NCI-H82 (cell line): ENCODE data around the gene MBD5.

ENCODE experiments used
- DNase-seq: peaks from one replicate; lab custom pipeline; 2025; lab: John Stamatoyannopoulos, UW

MBD5 gene

DNA sequence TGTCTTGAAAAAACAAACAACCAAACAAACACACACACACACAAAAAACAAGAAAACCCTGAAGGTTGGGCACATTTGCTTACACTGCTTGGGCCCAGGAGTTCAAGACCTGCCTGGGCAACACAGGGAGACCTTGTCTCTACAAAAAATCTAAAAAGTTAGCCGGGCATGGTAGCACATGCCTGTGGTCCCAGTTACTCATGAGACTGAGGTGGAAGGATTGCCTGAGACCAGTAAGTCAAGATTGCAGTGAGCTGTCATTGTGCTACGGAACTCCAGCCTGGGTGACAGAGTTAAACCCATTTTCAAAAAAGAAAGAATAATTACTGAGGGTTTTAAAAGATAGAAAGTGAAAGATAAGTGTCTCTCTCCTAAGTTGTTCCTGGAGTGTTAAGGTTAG is 103.4 kb downstream of the MBD5 start:
- no peak for DNase-seq

DNA sequence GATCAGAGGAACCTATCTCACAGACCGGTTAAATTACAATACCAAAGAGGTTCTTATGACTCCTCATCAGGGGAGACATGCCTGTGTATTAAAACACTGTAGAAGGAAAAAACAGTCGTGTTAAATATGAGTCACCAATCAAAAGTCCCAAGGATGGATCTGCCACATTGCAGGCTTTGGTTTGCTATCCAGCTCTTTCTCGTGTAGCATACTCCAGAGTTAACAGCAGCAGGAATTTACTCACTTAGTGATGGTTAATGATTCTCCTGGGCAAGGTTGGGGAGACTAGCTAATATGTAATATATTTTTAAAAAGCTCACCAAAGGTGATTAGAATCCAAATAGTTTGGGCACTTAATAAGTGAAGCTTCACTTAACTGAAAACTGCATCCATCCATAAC is 109.7 kb downstream of the MBD5 start:
- DNase-seq = no peak

DNA sequence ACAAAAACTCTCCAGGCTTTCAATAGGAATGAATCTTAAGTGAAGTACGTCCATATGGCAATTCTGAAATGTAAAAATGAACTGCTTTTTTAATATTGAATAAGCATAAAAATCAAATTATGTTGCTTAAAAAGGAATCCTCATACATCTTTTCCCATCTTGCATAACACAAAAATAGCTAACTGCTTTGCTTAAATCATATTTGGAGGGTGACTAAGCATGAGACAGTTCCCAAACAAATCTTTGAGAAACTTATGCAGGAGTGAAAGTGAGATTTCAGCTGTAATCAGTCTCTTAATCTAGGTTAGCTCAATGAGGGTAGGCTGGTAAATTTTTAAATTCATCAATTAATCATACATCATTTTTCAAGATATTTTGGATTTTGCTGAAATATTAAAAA is 111.5 kb downstream of the MBD5 start:
- no peak for DNase-seq

DNA sequence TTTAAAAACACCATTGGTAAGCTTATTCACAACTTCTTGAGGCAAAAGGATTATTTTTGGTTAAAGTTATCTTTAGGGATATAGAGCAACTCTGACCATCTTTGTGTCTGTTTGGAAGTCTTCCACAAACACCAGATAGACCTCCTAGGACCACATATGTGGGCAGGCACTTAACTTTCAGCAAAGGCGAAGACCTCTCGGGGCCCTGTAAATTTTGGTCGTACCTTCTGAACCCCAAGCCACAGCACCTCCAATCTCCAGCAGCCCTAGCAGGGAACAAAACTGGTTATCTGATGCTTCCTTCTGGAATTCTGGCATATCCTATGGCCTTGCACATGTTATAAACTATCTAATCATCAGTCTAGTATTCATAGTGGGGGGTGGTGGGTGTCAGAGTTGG is 114.8 kb downstream of the MBD5 start:
- no peak for DNase-seq

DNA sequence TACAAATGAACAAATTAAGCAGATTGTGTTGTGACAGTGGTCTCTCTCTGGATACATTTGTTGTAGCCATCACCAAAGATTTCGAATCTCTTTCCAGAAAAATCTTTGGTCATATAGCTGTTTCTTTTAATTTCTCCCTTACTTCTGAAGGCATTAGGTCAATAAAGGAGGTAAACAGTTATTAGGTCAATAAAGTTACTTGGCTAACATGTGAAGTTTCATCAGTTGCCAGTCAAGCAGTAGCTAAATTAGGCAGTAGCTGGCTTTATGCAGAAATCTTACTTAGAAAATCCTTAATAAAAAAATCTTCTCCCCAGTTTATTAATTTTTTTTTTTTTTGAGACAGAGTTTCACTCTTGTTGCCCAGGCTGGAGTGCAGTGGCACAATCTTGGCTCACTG is 115.5 kb downstream of the MBD5 start:
- no peak for DNase-seq

DNA sequence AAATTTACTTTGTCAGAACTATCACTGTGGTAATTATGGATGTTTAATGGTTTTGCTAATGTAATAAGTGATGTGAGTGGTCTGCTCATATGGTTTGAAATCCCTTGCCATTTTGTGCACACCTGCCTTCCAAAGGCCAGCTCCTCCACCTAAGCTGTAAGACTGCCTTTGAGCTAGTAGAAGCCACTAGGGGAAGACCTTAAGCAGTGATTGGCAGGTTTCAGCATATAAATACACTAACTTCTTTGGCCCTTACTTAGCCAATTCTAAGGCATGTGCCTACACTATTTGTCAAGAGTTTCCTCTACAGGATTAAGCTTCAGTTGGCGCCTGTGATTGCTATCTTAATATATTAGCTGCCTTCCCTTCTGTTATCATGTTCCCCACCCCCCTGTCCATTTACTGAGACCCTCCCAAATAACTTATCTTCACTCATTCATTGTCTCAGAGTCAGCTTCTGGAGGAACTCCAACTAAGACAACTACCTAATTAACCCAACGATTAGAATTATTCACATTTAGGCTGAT is 141.1 kb downstream of the MBD5 start:
- peak; percentile 57 for DNase-seq

DNA sequence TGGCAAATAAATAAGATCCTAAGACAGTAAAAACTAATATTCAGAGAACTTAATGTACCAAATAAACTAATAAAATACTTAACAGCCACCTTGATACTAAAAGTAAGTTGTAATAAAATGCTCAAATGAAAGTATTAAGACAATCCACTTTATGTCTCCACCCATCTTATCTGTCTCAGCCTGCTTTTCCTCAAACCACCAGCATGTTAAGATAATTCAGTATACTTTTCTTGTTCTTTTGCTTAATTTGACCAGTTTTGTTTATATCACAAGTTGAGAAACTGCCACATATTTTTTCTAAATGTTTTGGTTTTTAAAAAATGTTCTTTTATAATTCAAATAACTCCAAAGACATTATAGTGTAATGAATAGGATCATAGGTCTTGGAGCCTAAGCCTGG is 142.0 kb downstream of the MBD5 start:
- no peak for DNase-seq

DNA sequence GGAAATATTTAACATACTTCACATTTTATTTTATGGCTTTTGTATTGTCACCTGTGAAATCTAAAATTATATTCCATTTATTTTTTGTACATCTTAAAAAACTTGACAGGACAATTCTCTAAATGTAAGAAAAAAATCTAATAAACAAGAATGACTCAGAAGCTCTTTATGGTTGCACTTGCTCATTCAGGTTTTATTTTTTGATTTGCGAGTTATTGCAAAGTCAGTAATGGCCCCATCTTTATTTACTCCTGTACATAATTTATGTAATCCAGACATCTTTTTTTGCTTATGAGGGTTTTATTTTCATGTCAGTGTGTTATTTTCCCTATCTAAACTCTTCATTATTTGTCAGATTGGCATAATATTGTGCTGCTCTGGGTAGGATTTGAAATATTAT is 145.1 kb downstream of the MBD5 start:
- no peak for DNase-seq

DNA sequence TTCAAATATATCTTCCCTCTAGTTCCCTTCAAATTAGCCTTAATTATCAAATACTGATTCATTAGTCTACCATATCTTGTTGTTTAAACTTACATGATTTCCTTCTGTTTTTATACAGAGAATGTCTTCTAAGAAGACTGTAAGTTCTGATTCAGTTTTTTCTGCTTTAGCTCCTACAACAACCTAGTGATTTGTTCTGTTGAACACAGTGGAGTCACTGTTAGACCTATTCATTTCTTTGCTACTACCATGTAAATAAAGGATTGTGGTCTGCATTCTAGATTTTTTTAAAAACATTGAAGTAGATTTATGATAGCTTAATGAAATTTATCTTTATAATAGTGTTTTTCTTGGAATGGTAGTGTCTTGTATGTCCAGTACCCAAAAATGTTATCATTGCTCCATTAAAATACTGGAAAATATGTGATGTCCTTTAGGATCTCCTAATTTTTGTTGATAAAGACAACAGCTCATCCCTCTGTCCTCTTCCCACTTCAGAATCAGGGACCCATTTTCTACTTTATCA is 146.4 kb downstream of the MBD5 start:
- DNase-seq = no peak

DNA sequence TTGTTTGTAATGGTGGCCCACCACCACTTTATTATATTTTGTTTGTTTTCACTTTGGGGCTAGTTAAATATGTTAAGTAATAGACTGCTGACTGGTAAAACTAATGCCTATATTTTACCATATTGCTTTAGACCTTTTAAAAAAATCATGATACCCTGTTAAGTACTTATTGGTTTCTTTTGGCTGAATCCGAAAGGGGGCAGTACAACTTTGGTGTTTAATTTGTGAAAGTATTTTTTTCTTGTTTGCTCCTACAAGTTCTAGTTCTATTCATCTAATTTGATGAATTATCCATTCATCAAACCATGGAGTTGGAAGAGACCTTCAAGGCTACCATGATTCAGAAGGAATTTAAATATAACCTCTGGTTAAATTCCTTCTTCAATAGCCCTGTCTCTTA is 147.0 kb downstream of the MBD5 start:
- DNase-seq = no peak

DNA sequence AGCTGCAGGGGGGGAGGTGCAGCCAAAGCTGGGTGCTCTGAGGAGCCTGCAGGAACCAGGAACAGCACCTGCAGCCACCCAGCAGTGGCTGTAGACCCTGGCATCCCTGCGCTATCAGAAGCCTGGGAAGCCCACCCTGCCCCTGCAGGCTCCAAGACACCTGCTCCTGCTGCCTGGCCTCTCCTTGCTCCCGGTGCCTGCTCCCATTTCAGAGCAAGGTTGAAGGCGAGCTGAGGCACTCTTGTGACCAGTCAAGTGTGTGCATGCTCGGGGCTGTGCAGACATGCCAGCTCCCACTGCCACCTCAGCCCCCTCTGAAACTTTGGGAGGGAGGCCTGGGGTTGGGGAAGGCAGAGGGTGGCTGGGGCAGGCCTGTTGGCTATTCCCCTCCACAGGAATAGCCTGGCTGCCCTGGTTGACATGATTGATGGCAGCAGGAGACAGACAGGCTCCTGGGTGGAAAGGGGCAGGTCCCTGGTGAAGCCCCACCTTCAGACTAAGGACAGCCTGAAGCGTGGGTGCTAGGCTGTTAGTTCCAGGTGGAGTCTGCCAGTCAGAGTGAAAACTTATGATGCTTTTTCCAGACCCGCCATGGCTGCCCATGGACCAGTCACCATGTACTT is 151.4 kb downstream of the MBD5 start:
- no peak for DNase-seq

DNA sequence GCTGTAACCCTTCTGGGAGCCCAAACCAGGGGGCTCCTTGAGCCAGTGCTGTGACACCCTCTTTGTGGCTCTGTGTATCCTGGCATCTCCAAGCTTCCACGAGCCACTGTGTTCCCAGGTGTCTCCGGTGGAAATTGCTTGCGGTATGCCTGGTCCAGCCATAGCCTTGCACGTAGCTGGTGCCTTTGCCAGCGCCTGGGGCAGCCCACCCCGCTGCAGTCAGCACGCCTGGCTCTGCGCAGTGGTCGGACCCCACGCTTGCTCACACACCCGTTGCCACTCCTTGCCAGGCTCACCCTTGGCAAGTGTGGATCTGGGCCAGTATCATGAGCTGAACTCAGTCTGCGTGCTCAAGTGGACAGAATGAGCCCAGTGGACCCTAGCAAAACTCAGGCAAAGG is 152.3 kb downstream of the MBD5 start:
- DNase-seq = no peak

DNA sequence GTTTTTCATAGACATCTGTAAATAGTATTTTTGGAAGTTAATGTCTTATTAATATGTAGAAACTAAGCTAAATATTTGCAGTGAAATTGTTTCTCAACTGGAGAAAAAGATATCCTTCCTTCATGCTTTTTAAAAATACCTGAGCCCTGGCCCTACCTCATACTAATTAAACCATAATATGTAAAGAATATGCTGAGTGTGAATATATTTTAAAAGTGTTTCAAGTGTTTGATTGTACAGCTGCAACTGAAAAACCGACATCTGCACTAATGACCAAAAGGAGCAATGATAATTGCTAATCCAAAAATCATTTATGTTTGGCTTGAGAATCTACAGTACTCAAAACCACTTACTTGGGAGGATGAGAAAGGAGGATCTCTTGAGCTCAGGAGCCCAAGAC is 156.7 kb downstream of the MBD5 start:
- no peak for DNase-seq

DNA sequence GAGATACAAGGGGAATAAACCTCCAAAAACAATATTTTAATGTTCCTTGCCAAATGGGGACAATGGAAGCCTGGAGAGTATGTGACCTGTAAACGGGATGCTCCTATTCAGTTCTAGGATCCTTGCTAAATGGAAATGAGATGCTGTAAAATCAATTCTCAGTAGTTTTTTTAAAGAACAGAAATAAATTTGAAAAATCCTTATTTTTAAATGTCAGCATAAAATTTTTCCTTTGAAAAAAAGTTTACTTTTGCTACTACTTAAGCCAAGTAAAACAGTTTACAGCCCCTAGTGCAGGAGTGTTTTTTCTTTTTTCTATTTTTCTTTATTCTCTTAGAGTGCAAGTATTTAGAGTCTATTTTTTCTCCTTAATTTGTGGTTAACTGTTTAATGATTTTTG is 158.8 kb downstream of the MBD5 start:
- no peak for DNase-seq

DNA sequence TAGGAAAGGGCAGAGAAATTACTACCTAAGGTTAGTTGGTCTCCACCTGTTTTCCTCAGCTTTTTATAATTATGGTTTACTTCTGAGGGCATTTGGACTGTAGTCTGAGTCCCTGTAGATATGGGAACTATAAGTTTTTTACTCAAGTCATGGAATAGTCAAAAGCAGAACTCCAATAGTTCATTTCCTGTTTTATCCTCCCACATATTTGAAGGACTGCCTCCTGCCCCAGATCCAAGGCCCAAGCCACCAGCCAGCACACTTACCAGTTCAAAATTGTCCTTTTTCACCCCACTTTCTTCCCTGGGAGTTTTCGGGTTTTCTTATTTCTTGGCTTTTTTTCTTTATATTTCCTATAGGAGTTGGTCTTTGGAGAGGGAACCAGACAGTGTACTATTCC is 164.1 kb downstream of the MBD5 start:
- no peak for DNase-seq

DNA sequence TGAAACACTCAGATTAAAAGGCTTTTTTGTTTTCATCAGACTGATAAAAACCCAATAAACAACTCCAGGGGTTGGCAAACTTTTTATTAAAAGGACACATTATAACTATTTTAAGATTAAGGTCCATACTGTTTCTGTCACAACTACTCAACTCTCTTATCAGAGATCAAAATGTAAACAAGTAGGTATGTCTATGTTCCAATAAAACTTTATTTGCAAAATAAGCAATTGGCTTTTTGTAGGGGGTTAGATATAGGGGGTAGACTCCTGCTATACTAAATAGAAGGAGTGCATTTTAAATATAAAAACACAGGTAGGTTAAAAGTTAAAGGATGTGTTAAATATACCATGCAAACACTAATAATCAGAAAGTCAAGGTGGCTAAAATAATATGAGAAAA is 174.0 kb downstream of the MBD5 start:
- no peak for DNase-seq

DNA sequence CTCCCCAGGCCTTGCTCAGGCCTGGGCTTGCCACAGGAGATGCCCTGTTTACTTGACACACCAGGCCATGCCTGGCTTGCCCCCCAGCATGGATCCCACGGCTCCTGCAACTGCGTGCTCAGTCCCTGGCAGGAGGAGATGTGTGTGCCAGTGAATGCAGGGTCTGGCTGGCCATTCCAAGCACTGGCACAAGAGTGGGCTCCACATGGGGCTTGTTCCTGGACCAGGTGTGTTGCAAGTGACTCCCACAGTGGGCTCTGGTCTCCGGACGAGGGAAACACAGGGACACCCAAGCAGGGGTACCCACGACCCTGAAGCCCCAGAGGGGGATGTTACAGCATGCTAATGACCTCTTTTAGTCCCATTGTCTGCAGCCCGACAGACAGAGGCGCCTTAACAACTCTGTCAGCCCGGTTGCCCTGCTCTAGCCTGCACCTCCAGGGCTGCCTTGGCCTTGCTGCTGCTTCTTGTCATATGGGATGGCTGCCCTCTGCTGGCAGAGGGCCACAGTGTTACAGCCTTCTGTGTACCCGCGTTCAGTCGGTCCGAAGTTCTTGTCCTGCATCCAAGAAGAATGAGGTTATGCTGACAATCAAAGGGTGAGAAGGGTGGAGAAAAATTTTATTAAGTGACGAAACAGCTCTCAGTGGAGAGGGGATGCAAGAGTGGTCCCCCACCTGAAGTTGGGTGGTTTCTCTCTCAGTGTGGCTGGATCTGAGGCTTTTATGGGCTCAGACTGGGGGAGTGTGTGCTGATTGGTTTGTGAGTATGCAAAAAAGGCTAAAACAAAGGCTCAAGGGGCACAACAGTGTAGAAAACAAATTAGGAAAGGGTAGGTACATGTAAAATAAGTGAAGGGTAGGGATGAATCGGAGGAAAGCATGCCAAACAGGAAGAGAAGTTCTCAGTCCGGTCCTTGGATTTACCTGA is 180.4 kb downstream of the MBD5 start:
- DNase-seq = peak; percentile 75

DNA sequence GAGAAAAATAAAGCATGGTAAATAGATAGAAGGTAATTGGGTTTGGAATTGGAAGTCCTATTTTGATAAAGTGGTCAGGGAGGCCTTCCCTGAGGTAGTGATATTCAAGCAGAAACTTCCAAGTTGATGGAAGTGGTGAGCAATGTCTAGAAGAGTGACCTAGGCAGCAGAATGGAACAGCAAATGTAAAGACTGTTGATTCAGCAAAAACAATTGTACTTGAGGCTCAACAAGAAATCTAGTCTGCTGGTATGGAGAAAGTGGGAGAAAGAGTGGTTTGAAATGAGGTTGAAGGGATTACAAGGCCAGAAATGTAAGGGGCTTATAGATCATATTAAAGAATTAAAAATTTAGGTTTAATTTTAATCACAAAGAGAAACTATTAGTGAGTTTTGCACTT is 181.3 kb downstream of the MBD5 start:
- DNase-seq = no peak

DNA sequence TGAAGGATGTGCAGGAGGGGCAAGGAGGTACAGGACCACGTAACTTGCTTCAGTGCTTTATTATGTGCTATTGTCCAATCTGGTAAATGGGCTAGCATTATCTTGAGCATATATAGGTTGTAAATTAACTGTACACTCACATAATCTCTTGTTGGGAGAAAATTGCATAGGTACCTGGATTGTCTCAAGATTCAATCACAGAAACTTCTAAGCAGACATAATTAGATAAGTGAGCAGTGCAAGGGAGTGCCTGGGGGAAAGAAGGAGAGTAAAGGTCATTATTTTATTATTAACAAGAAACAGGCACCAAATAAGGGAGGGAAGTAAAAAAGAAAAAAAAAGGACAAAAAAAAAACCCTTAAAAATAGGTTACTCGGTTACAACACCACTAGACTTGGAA is 186.2 kb downstream of the MBD5 start:
- no peak for DNase-seq

DNA sequence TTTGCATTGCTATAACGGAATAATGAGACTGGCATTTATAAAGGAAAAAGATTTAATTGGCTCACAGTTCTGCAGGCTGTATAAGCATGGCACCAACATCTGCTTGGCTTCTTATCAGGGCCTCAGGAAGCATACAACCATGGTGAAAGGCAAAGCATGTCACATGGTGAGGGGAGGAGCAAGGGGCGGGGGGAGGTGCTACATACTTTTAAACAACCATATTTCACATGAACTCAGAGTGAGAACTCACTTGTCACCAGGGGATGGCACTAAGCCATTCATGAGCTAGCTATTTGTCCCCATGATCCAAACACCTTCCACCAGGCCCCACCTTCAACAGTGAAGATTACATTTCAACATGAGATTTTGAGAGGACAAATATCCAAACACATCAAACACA is 188.7 kb downstream of the MBD5 start:
- DNase-seq = peak; percentile 51

DNA sequence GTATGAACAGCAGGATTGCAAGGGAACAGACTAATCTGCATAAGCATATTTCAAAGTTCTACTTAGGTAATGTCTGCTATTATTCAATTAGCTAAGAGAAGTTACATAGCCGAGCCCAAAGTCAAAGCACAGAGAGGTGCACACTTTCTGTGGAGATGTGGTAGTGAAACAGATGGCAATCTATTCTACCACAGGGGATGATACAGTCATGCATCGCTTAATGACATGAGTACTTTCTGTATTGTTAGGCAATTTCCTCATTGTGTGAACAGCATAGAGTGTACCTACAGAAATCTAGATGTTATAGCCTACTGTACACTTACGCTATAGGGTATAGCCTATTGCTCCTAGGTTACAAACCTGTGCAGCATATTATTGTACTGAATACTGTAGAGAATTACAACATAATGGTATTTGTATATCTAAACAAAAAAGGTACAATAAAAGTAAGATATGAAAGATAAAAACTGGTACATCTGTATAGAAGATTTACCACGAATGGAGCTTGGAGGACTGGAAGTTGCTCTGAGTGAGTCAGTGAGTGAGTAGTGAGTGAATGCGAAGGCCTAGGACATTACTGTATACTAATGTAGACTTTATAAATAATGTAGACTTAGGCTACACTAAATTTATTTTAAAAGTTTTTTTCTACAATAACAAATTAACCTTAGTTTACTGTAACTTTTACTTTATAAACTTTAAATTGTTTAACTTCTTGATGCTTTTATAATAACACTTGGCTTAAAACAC is 197.6 kb downstream of the MBD5 start:
- no peak for DNase-seq

DNA sequence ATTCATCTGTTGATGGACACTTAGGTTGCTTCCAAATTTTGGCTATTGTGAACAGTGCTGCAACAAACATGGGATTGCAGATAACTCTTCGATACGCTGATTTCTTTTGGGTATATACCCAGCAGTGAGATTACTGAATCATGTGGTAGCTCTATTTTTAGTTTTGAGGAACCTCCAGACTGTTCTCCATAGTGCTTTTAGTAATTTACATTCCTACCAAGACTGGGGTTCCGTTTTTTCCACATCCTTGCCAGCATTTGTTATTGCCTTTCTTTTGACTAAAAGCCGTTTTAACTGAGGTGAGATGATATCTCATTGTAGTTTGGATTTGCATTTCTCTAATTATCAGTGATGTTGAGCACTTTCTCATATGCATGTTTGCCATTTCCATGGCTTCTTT is 200.3 kb downstream of the MBD5 start:
- DNase-seq = no peak

DNA sequence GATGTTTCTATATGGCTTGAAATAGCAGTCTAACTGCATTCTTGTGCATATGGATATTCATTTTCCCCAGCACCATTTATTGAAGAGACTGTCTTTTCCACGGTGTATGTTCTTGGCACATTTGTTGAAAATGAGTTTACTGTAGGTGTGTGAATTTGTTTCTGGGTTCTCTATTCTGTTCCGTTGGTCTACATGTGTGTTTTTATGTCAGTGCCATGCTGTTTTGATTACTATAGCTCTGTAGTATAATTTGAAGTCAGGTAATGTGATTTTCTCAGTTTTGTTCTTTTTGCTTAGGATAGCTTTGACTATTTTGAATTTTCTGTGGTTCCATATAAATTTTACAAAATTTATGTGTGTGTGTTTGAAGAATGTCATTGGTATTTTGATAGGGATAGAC is 201.0 kb downstream of the MBD5 start:
- no peak for DNase-seq
